Thoracic aorta (tissue), 2 donors: ENCODE data around the gene OR51F1. TPM values are rescaled to one million over a fixed set of nuclear protein-coding genes. Genes with fewer than 3 reads are reported as not detected.

Experiments
- ATAC-seq: fragments of 150-250 bp; one replicate; pipeline ENCODE4 v1.8.0; 2017; ENCODE audit warnings: low read depth; ENCODE audit not compliant: insufficient number of reproducible peaks, low FRiP score
- DNase-seq: peaks from one replicate; pipeline ENCODE4 v3.0.0-alpha.2; 2020; ENCODE audit warnings: low spot score
- H3K27ac ChIP-seq, 2 donors: fragments of 200-600 bp; sonication (generic); 1 replicate in 1 of 2; 2 replicates in 1 of 2; pipeline ENCODE4 v1.5.1; 2016; ENCODE audit warnings: mild to moderate bottlenecking in 2 of 2, moderate library complexity in 2 of 2
- H3K27me3 ChIP-seq: fragments of 200-600 bp; sonication (generic); replicated peaks from 2 replicates; pipeline ENCODE4 v1.6.0; 2016; ENCODE audit warnings: mild to moderate bottlenecking; ENCODE audit not compliant: insufficient read depth
- H3K36me3 ChIP-seq: fragments of 200-600 bp; sonication (generic); one replicate; pipeline ENCODE4 v1.5.1; 2016
- H3K4me1 ChIP-seq, 2 donors: fragments of 200-600 bp; sonication (generic); 1 replicate in 1 of 2; 2 replicates in 1 of 2; pipeline versions ENCODE4 v1.5.1 to v1.6.0; 2016; ENCODE audit warnings: low read depth in 2 of 2, mild to moderate bottlenecking in 1 of 2; ENCODE audit not compliant: control insufficient read depth in 1 of 2
- H3K4me3 ChIP-seq: fragments of 200-600 bp; sonication (generic); 2 replicates; pipeline ENCODE4 v1.5.1; 2016; ENCODE audit warnings: mild to moderate bottlenecking
- H3K9me3 ChIP-seq: fragments of 200-600 bp; sonication (generic); 2 replicates; pipeline ENCODE4 v1.5.1; 2016
- CTCF ChIP-seq: fragments of 200-600 bp; sonication (generic); IDR thresholded peaks from one replicate; pipeline ENCODE4 v1.5.1; 2019; ENCODE audit warnings: antibody characterized with exemption
- total RNA-seq, 2 donors: library from RNA; depleted of rRNA; stranded (reverse); fragments of >200 nt; gene quantifications; one replicate each; pipeline versions ENCODE4 v1.1.0 to v1.2.3, GENCODE V29; 2016

OR51F1 gene
- total RNA-seq, 2 donors from 2014 or later, result not detected

GRCh38 chr11:4798427-4799183 is 28.9 kb upstream of the OR51F1 start:
- no peak overlapping the region for H3K4me3 ChIP-seq
- H3K36me3 ChIP-seq, result no peaks in the 10 kb centered on the region
- H3K27ac ChIP-seq, result no peak overlapping the region
- no peaks in the 10 kb centered on the region for H3K4me1 ChIP-seq
- no peaks in the 10 kb centered on the region for H3K27me3 ChIP-seq
- TF ChIP-seq CTCF, result no peak
- DNase-seq (no peak), ATAC-seq (no peak)
- H3K9me3 ChIP-seq, result no peaks in the 10 kb centered on the region

GRCh38 chr11:4797206-4797605 is 27.5 kb upstream of the OR51F1 start:
- Histone ChIP-seq H3K36me3 (no peaks in the 10 kb centered on the region), H3K27me3 (no peaks in the 10 kb centered on the region), H3K9me3 (no peaks in the 10 kb centered on the region), H3K4me3 (no peak overlapping the region), H3K4me1 (no peaks in the 10 kb centered on the region), H3K27ac (no peak overlapping the region)
- TF ChIP-seq CTCF, result no peak
- DNase-seq (no peak), ATAC-seq (no peak)

- Histone ChIP-seq H3K27me3 (no peaks in the 10 kb centered on the region), H3K36me3 (no peaks in the 10 kb centered on the region), H3K9me3 (no peaks in the 10 kb centered on the region), H3K4me3 (no peak overlapping the region), H3K27ac (no peak overlapping the region), H3K4me1 (no peaks in the 10 kb centered on the region)
- ATAC-seq (no peak), DNase-seq (no peak)
- no peak for TF ChIP-seq CTCF
Measured at GRCh38 chr11:4782454-4782853, 12.7 kb upstream of the OR51F1 start.

GRCh38 chr11:4768094-4768493 is 1.6 kb downstream of the OR51F1 start:
- no peaks in the 10 kb centered on the region for H3K36me3 ChIP-seq
- no peak overlapping the region for H3K27ac ChIP-seq
- ATAC-seq (no peak), DNase-seq (no peak)
- no peaks in the 10 kb centered on the region for H3K9me3 ChIP-seq
- H3K4me1 ChIP-seq, result no peaks in the 10 kb centered on the region
- no peak overlapping the region for H3K4me3 ChIP-seq
- H3K27me3 ChIP-seq, result no peaks in the 10 kb centered on the region
- no peak for TF ChIP-seq CTCF

GRCh38 chr11:4766420-4767043 is 3.2 kb downstream of the OR51F1 start:
- H3K4me3 ChIP-seq, result no peak overlapping the region
- no peaks in the 10 kb centered on the region for H3K27me3 ChIP-seq
- no peak for ATAC-seq
- H3K27ac ChIP-seq, result no peak overlapping the region
- H3K9me3 ChIP-seq, result no peaks in the 10 kb centered on the region
- no peak for DNase-seq
- H3K36me3 ChIP-seq, result no peaks in the 10 kb centered on the region
- H3K4me1 ChIP-seq, result no peaks in the 10 kb centered on the region
- no peak for TF ChIP-seq CTCF
